OCI-LY7 (cell line): ENCODE results near the gene CEP131. TPM values are rescaled to one million over a fixed set of nuclear protein-coding genes. Genes with fewer than 3 reads are reported as not detected.

Experiments
- BruUV-seq: library from RNA; stranded (reverse); fragments of 400-500 nt; replicated peaks from 2 replicates; lab custom pipeline; 2021; lab: Mats Ljungman, UMichigan
- CTCF ChIA-PET: fragments of 300-600 bp; sonication (Branson Sonifier 250); formaldehyde crosslinking; loops from one replicate; lab custom pipeline; 2022; ENCODE audit warnings: antibody characterized with exemption; ENCODE audit not compliant: unreplicated experiment; lab: Charles Lee
- POLR2A ChIA-PET: fragments of 300-600 bp; sonication (Branson Sonifier 250); formaldehyde crosslinking; loops from one replicate; lab custom pipeline; 2022; ENCODE audit warnings: antibody characterized with exemption; lab: Charles Lee
- DNase-seq: peaks from one replicate; pipeline ENCODE4 v3.0.0-alpha.2; 2015; ENCODE audit warnings: low spot score
- H2AFZ ChIP-seq: fragments of 200-600 bp; sonication (generic), shearing (Covaris generic); 2 replicates; pipeline ENCODE4 v1.6.1; 2014; ENCODE audit warnings: mild to moderate bottlenecking, antibody characterized with exemption, low read length, moderate library complexity
- H3K27ac ChIP-seq: fragments of 200-600 bp; sonication (generic); 2 replicates; pipeline ENCODE4 v1.5.1; 2014; ENCODE audit warnings: mixed run types, low read depth, mild to moderate bottlenecking, moderate library complexity, low read length, inconsistent platforms; ENCODE audit not compliant: poor library complexity, severe bottlenecking
- H3K36me3 ChIP-seq: fragments of 200-600 bp; sonication (generic); 2 replicates; pipeline ENCODE4 v1.6.1; 2014; ENCODE audit warnings: mild to moderate bottlenecking, antibody characterized with exemption, low read length, moderate library complexity, mixed read lengths; ENCODE audit not compliant: insufficient read depth
- H3K4me1 ChIP-seq: fragments of 200-600 bp; sonication (generic); 2 replicates; pipeline ENCODE4 v1.5.1; 2014; ENCODE audit warnings: mild to moderate bottlenecking, low read length; ENCODE audit not compliant: insufficient read depth, poor library complexity, severe bottlenecking
- H3K4me2 ChIP-seq: fragments of 200-600 bp; sonication (generic); 2 replicates; pipeline ENCODE4 v1.6.1; 2014; ENCODE audit warnings: mild to moderate bottlenecking, low read length
- H3K4me3 ChIP-seq: fragments of 200-600 bp; sonication (generic); 2 replicates; pipeline ENCODE4 v1.5.1; 2014; ENCODE audit warnings: mild to moderate bottlenecking, low read depth, low read length; ENCODE audit not compliant: poor library complexity, severe bottlenecking
- H3K79me2 ChIP-seq: fragments of 200-600 bp; sonication (generic); 2 replicates; pipeline ENCODE4 v1.6.1; 2016; ENCODE audit warnings: low read depth, mild to moderate bottlenecking, low read length, moderate library complexity, mixed read lengths; ENCODE audit not compliant: insufficient read depth
- H3K9me2 ChIP-seq: fragments of 200-600 bp; sonication (generic); 2 replicates; pipeline ENCODE4 v1.6.1; 2016; ENCODE audit warnings: mild to moderate bottlenecking, low read length, mixed read lengths; ENCODE audit not compliant: insufficient read depth
- H3K9me3 ChIP-seq: fragments of 200-600 bp; sonication (generic); 2 replicates; pipeline ENCODE4 v1.6.1; 2014; ENCODE audit warnings: mild to moderate bottlenecking, mixed run types, low read length, mixed read lengths
- H4K20me1 ChIP-seq: fragments of 200-600 bp; sonication (generic); 2 replicates; pipeline ENCODE4 v1.6.1; 2014; ENCODE audit warnings: mild to moderate bottlenecking, antibody characterized with exemption, low read length, moderate library complexity, mixed read lengths; ENCODE audit not compliant: insufficient read depth
- EZH2phosphoT487 ChIP-seq: fragments of 200-600 bp; sonication (generic); IDR thresholded peaks from 2 replicates; pipeline ENCODE4 v1.6.1; 2018; ENCODE audit warnings: low read depth, borderline replicate concordance, mild to moderate bottlenecking, mixed run types, antibody characterized with exemption, low read length, moderate library complexity, mixed read lengths
- intact Hi-C: fragments of 100-400 bp; cut with micrococcal nuclease; formaldehyde crosslinking; loops from one replicate; pipeline ENCODE4 v1.10.0; 2022; ENCODE audit not compliant: unreplicated experiment
- total RNA-seq, 2 experiments: library from RNA; depleted of rRNA in 1 of 2; stranded (reverse); fragments of >200 nt in 1 of 2; shearing (Covaris generic) in 1 of 2; gene quantifications; 2 replicates each; pipeline ENCODE4 v1.2.3, GENCODE V29; 2014 to 2022
- TF ChIP-seq, protein P1 (sequence below): fragments of 200-600 bp; sonication (generic); conservative IDR thresholded peaks from 2 replicates; pipeline ENCODE4 v1.5.1; 2014; ENCODE audit warnings: mild to moderate bottlenecking, antibody characterized with exemption, low read length, moderate library complexity, mixed read lengths

Gene CEP131
- total RNA-seq, 2 experiments from 2014 or later: 32.9 to 38.6 TPM

- BruUV-seq: no TSS peak
- no peak overlapping the region for H3K4me3 ChIP-seq
- H3K79me2 ChIP-seq: no peaks in the 10 kb centered on the region
- H3K27ac ChIP-seq: no peak overlapping the region
- no peaks in the 10 kb centered on the region for H3K9me3 ChIP-seq
- DNase-seq: no peak
- no peak for TF ChIP-seq EZH2phosphoT487
- TF ChIP-seq, protein P1, sequence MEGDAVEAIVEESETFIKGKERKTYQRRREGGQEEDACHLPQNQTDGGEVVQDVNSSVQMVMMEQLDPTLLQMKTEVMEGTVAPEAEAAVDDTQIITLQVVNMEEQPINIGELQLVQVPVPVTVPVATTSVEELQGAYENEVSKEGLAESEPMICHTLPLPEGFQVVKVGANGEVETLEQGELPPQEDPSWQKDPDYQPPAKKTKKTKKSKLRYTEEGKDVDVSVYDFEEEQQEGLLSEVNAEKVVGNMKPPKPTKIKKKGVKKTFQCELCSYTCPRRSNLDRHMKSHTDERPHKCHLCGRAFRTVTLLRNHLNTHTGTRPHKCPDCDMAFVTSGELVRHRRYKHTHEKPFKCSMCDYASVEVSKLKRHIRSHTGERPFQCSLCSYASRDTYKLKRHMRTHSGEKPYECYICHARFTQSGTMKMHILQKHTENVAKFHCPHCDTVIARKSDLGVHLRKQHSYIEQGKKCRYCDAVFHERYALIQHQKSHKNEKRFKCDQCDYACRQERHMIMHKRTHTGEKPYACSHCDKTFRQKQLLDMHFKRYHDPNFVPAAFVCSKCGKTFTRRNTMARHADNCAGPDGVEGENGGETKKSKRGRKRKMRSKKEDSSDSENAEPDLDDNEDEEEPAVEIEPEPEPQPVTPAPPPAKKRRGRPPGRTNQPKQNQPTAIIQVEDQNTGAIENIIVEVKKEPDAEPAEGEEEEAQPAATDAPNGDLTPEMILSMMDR: no peak
- no peaks in the 10 kb centered on the region for H4K20me1 ChIP-seq
- intact Hi-C loops: no loop called here
- H3K9me2 ChIP-seq: no peaks in the 10 kb centered on the region
- ChIA-PET POLR2A (no interaction called here), CTCF (no interaction called here)
- H3K36me3 ChIP-seq: peaks cover 22% of the 10 kb centered on the region
- H3K4me1 ChIP-seq: peaks cover 12% of the 10 kb centered on the region
- no peak overlapping the region for H2AFZ ChIP-seq
- no peak overlapping the region for H3K4me2 ChIP-seq
These were observed 13.6 kb downstream of the CEP131 start for GRCh38 chr17:81209141-81209540.

GRCh38 chr17:81208651-81209050 is 14.1 kb downstream of the CEP131 start:
- no TSS peak for BruUV-seq
- Histone ChIP-seq H3K4me3 (no peak overlapping the region), H3K79me2 (no peaks in the 10 kb centered on the region), H3K36me3 (peaks cover 25% of the 10 kb centered on the region), H4K20me1 (no peaks in the 10 kb centered on the region), H3K4me2 (no peak overlapping the region), H3K4me1 (peaks cover 12% of the 10 kb centered on the region), H3K9me3 (no peaks in the 10 kb centered on the region), H3K27ac (no peak overlapping the region), H3K9me2 (no peaks in the 10 kb centered on the region), H2AFZ (no peak overlapping the region)
- DNase-seq: no peak
- intact Hi-C loops: no loop called here
- POLR2A ChIA-PET: no interaction called here
- TF ChIP-seq EZH2phosphoT487: no peak
- TF ChIP-seq, protein P1: no peak
- CTCF ChIA-PET: no interaction called here
